Measurements from ENCODE around the gene FTL.

DNA sequence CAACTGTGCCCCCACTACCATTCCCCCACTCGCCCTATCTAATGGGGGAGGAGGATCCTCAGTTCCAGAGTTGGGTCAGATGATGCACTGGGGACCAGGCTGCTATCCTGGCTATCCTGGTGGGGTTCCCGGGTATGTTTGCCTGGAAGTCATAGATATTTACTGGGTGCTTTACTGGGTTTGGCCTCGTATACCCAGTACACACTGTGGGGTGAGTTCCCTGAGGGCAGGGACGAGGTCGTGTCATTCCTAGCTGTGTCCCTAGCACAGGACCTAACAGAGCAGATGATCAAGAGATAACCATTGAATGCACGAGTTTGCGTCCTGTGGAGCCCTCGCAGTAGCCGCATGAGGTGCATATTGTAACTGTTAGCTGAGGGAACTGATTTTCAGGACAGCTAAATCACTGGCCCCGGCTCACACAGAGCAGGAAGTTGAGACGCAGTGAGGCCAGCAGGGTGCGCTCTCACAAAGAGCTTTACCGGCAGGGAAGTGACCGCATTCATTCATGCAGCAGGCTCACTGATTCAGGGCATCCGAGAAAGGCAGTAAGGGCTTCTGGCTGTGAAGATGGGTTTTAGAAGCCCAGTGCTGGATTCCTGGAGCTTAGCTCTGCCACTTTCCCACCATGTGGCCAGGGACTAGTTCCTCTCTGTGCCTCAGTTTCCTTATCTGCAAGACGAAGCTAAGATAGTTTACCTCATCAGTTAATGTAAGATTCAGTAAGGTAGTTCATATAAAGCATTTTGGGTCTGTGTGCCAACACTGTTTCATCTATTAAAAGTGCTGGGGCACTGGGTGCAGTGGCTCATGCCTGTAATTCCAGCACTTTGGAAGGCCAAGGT is 34.6 kb downstream of the FTL start:
- TF ChIP-seq JUND (IDR thresholded peaks at IDR 0.05) (no peak), RAD21 (IDR thresholded peaks at IDR 0.05) (peak; percentile 34 to 74), TAF1 (conservative IDR thresholded peaks at IDR 0.05) (no peak), YY1 (IDR thresholded peaks at IDR 0.05) (no peak), SP1 (IDR thresholded peaks at IDR 0.05) (no peak), FOXA1 (IDR thresholded peaks at IDR 0.05) (no peak), GABPA (IDR thresholded peaks at IDR 0.05 in 1 of 2, conservative IDR thresholded peaks at IDR 0.05 in 1 of 2) (no peak)
- TF ChIP-seq, protein P1, sequence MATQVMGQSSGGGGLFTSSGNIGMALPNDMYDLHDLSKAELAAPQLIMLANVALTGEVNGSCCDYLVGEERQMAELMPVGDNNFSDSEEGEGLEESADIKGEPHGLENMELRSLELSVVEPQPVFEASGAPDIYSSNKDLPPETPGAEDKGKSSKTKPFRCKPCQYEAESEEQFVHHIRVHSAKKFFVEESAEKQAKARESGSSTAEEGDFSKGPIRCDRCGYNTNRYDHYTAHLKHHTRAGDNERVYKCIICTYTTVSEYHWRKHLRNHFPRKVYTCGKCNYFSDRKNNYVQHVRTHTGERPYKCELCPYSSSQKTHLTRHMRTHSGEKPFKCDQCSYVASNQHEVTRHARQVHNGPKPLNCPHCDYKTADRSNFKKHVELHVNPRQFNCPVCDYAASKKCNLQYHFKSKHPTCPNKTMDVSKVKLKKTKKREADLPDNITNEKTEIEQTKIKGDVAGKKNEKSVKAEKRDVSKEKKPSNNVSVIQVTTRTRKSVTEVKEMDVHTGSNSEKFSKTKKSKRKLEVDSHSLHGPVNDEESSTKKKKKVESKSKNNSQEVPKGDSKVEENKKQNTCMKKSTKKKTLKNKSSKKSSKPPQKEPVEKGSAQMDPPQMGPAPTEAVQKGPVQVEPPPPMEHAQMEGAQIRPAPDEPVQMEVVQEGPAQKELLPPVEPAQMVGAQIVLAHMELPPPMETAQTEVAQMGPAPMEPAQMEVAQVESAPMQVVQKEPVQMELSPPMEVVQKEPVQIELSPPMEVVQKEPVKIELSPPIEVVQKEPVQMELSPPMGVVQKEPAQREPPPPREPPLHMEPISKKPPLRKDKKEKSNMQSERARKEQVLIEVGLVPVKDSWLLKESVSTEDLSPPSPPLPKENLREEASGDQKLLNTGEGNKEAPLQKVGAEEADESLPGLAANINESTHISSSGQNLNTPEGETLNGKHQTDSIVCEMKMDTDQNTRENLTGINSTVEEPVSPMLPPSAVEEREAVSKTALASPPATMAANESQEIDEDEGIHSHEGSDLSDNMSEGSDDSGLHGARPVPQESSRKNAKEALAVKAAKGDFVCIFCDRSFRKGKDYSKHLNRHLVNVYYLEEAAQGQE (IDR thresholded peaks at IDR 0.05): no peak
- TF ChIP-seq, protein P2, sequence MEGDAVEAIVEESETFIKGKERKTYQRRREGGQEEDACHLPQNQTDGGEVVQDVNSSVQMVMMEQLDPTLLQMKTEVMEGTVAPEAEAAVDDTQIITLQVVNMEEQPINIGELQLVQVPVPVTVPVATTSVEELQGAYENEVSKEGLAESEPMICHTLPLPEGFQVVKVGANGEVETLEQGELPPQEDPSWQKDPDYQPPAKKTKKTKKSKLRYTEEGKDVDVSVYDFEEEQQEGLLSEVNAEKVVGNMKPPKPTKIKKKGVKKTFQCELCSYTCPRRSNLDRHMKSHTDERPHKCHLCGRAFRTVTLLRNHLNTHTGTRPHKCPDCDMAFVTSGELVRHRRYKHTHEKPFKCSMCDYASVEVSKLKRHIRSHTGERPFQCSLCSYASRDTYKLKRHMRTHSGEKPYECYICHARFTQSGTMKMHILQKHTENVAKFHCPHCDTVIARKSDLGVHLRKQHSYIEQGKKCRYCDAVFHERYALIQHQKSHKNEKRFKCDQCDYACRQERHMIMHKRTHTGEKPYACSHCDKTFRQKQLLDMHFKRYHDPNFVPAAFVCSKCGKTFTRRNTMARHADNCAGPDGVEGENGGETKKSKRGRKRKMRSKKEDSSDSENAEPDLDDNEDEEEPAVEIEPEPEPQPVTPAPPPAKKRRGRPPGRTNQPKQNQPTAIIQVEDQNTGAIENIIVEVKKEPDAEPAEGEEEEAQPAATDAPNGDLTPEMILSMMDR (IDR thresholded peaks at IDR 0.05; ENCODE audit: low read depth, low read length, missing input control): peak; percentile 29
- TF ChIP-seq, protein P3, sequence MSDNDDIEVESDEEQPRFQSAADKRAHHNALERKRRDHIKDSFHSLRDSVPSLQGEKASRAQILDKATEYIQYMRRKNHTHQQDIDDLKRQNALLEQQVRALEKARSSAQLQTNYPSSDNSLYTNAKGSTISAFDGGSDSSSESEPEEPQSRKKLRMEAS (IDR thresholded peaks at IDR 0.05): no peak
- TF ChIP-seq, protein P4, sequence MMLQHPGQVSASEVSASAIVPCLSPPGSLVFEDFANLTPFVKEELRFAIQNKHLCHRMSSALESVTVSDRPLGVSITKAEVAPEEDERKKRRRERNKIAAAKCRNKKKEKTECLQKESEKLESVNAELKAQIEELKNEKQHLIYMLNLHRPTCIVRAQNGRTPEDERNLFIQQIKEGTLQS (IDR thresholded peaks at IDR 0.05): no peak
